HepG2 (cell line): Measurements from ENCODE around the gene ABCA4. TPM values are rescaled to one million over a fixed set of nuclear protein-coding genes. Genes with fewer than 3 reads are reported as not detected.

Experiments
- ARID5B ChIP-seq: IDR thresholded peaks from 2 replicates; pipeline ENCODE4 v1.4.0; 2020; ENCODE audit warnings: mild to moderate bottlenecking, missing genetic modification reagents
- CENPT ChIP-seq: sonication (generic); formaldehyde crosslinking; IDR thresholded peaks from 2 replicates; pipeline ENCODE4 v1.8.0; 2022; ENCODE audit warnings: low read depth, mild to moderate bottlenecking, moderate library complexity, missing genetic modification reagents
- CENPX ChIP-seq: sonication (generic); formaldehyde crosslinking; IDR thresholded peaks from 2 replicates; pipeline ENCODE4 v1.9.0; 2021; ENCODE audit warnings: mild to moderate bottlenecking, missing genetic modification reagents, moderate library complexity
- HDAC6 ChIP-seq: fragments of 200-600 bp; sonication (generic); IDR thresholded peaks from 2 replicates; pipeline ENCODE4 v1.7.0; 2017; ENCODE audit warnings: mild to moderate bottlenecking, antibody characterized with exemption, low read length, low read depth
- HNRNPL ChIP-seq: fragments of 200-400 bp; formaldehyde crosslinking; IDR thresholded peaks from 2 replicates; pipeline ENCODE4 v1.6.1; 2017; ENCODE audit warnings: mild to moderate bottlenecking, low read depth, low read length
- SIX4 ChIP-seq: sonication (generic); formaldehyde crosslinking; IDR thresholded peaks from 2 replicates; pipeline ENCODE4 v1.4.0; 2020; ENCODE audit warnings: missing genetic modification reagents
- SP4 ChIP-seq: sonication (generic); formaldehyde crosslinking; IDR thresholded peaks from 2 replicates; pipeline ENCODE4 v1.8.1; 2023; ENCODE audit warnings: mild to moderate bottlenecking, missing genetic modification reagents
- SYNCRIP ChIP-seq: fragments of 200-400 bp; formaldehyde crosslinking; IDR thresholded peaks from 2 replicates; pipeline ENCODE4 v1.6.1; 2018; ENCODE audit warnings: mild to moderate bottlenecking, low read depth, low read length; ENCODE audit not compliant: insufficient read depth
- TEAD3 ChIP-seq: optimal IDR thresholded peaks from 2 replicates; pipeline ENCODE3; 2016; ENCODE audit warnings: borderline replicate concordance
- ZBED4 ChIP-seq: sonication (generic); formaldehyde crosslinking; IDR thresholded peaks from 2 replicates; pipeline ENCODE4 v1.4.0; 2020; ENCODE audit warnings: missing genetic modification reagents, borderline replicate concordance
- ZBTB46 ChIP-seq: sonication (generic); formaldehyde crosslinking; IDR thresholded peaks from 2 replicates; pipeline ENCODE4 v1.4.0; 2020; ENCODE audit warnings: mild to moderate bottlenecking, missing genetic modification reagents, borderline replicate concordance
- ZKSCAN5 ChIP-seq: sonication (generic); formaldehyde crosslinking; IDR thresholded peaks from 2 replicates; pipeline ENCODE4 v1.5.1; 2020; ENCODE audit warnings: mild to moderate bottlenecking, missing genetic modification reagents
- ZMYM4 ChIP-seq: sonication (generic); formaldehyde crosslinking; IDR thresholded peaks from 2 replicates; pipeline ENCODE4 v1.8.1; 2023; ENCODE audit warnings: mild to moderate bottlenecking, missing genetic modification reagents
- ZNF556 ChIP-seq: sonication (generic); formaldehyde crosslinking; IDR thresholded peaks from 2 replicates; pipeline ENCODE4 v1.4.0; 2020; ENCODE audit warnings: mild to moderate bottlenecking, missing genetic modification reagents, borderline replicate concordance
- ZNF614 ChIP-seq: IDR thresholded peaks from 2 replicates; pipeline ENCODE4 v1.6.1; 2018; ENCODE audit warnings: missing biosample characterization, missing genetic modification reagents, inconsistent platforms, borderline replicate concordance
- ZNF761 ChIP-seq: sonication (generic); formaldehyde crosslinking; conservative IDR thresholded peaks from 2 replicates; pipeline ENCODE4 v1.4.0; 2020; ENCODE audit warnings: mild to moderate bottlenecking, missing genetic modification reagents
- ZNF883 ChIP-seq: sonication (generic); formaldehyde crosslinking; IDR thresholded peaks from 2 replicates; pipeline ENCODE4 v1.5.1; 2020; ENCODE audit warnings: mild to moderate bottlenecking, missing genetic modification reagents; ENCODE audit errors: not compliant biosample characterization
- polyA plus RNA-seq, 8 experiments: library from polyadenylated mRNA; depleted of rRNA in 3 of 8; stranded (reverse) in 7 of 8; unstranded in 1 of 8; fragments of >200 nt; fragmentation: Illumina TruSeq in 4 of 8; extraction: Trizol in 4 of 8; gene quantifications; 2 replicates each; pipeline versions ENCODE4 v1.2.1 to v1.2.3, GENCODE V29; 2011 to 2016; ENCODE audit warnings: low read depth in 4 of 8, missing spikeins in 1 of 8, mixed read lengths in 1 of 8; ENCODE audit not compliant: insufficient read depth in 1 of 8
- total RNA-seq, 5 experiments: library from RNA; depleted of rRNA; stranded (reverse); fragments of >200 nt; fragmentation: Illumina TruSeq; extraction: Trizol; gene quantifications; 2 replicates each; pipeline ENCODE4 v1.2.3, GENCODE V29; 2016; ENCODE audit warnings: low read depth in 1 of 5

The ABCA4 gene
- total and polyA plus RNA-seq, 2 of the 13 experiments (the other 11 are each of a cell fraction or from before 2014, with no cell fraction given): 0.24 to 0.67 TPM

GRCh38 chr1:94079080-94079940, 41.6 kb downstream of the ABCA4 start (continued):
- no peak for TF ChIP-seq ZBED4 (CRISPR knock-in tag)
- TF ChIP-seq SP4 (CRISPR knock-in tag): no peak
- peak; percentile 93 for TF ChIP-seq TEAD3 (CRISPR knock-in tag)
- TF ChIP-seq ARID5B: peak; percentile 67
- no peak for TF ChIP-seq HDAC6
- no peak for TF ChIP-seq ZNF556
- peak; percentile 68; the same call in 1 of the 2 replicates for TF ChIP-seq ZNF614
- TF ChIP-seq ZKSCAN5 (CRISPR knock-in tag): no peak
- no peak for TF ChIP-seq HNRNPL
- no peak; the same call in 1 of the 2 replicates for TF ChIP-seq ZMYM4 (CRISPR knock-in tag)
- no peak for TF ChIP-seq ZBTB46 (CRISPR knock-in tag)
- no peak for TF ChIP-seq ZNF883 (CRISPR knock-in tag)
- TF ChIP-seq CENPX: no peak
- no peak for TF ChIP-seq SYNCRIP
- no peak for TF ChIP-seq CENPT (CRISPR knock-in tag)
- TF ChIP-seq ZNF761 (CRISPR knock-in tag): no peak
- TF ChIP-seq SIX4 (CRISPR knock-in tag): no peak
